Erythroblast (primary cell): Measurements from ENCODE around the gene CNOT1.

Experiments used
- GATA1 ChIP-seq: IDR thresholded peaks from 2 replicates; pipeline ENCODE4 v1.6.1; 2011; ENCODE audit warnings: low read depth, mild to moderate bottlenecking, control low read depth, low read length, moderate library complexity
- POLR2A ChIP-seq: IDR thresholded peaks from 2 replicates; pipeline ENCODE4 v1.6.1; 2011; ENCODE audit warnings: mild to moderate bottlenecking, low read length

DNA sequence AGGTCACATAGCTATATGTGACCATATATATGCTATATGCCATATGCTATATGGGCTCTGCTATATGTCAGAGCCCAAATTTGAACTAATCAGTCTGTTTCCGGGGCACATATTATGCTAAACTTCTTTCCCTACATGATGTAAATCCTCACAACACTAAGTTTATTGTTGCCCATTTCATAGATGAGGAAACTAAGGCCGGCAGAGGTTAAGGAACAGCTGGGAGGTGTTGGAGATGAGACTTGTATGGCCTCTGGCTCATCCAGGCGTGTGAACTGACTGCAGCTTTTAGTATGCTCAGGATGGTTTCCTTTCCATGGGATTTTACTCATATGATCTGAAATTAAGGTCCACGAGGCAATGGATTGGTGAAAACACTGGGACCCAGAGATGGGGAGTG is 17.5 kb upstream of the CNOT1 start:
- no peak for TF ChIP-seq POLR2A
- TF ChIP-seq GATA1: no peak
